DMS79 (cell line): ENCODE results near the gene DCDC2.
"Not testable (repeated sequence)": the region's sequence is repeated elsewhere in the genome, so short reads cannot be mapped to it uniquely, and the experiment has no call there.

Experiments
- DNase-seq: peaks from one replicate; lab custom pipeline; 2025; lab: John Stamatoyannopoulos, UW

The DCDC2 gene

GRCh38 chr6:24378473-24379097 is 20.7 kb upstream of the DCDC2 start:
- DNase-seq, result no peak

GRCh38 chr6:24376871-24377270 is 19.0 kb upstream of the DCDC2 start:
- DNase-seq, result no peak

DNA sequence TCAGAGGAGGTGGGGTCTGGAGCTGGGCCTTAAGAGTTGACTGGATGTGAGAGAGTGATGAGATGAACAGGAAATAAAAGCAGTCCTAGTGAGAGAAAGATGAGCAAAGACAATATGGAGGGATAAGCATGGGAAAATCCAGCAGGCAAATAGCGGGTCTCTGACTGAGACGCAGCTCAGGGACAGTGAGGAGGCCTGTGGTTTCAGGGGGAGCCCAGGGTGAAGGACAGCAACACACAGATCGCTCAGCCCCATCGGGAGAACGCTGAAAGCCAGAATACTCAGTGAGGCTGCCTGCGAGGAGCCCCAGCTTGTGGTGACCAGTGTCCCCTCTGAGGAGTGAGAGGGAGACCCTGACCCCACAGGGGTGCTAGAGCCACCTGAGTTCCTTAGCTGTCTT is 16.8 kb upstream of the DCDC2 start:
- no peak for DNase-seq

GRCh38 chr6:24365103-24365633 is 7.3 kb upstream of the DCDC2 start:
- DNase-seq, result not testable (repeated sequence)

DNA sequence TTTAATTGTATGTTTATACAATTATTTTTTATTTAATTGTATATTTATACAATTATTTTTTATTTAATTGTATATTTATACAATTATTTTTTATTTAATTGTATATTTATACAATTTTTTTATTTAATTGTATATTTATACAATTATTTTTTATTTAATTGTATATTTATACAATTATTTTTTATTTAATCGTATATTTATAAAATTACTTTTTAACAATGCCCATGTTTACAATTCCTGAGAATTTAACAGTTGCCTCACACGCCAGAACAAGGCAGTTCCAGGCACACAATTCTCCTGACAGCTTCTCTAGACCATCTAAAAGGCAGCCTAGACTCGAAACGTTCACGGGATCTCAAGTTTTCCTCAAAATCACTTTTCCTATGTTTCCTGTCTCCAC is 4.5 kb upstream of the DCDC2 start:
- not testable (repeated sequence) for DNase-seq

GRCh38 chr6:24359640-24360454 is 2.0 kb upstream of the DCDC2 start:
- peak; percentile 81 for DNase-seq

GRCh38 chr6:24358219-24358821 is 461 bp upstream of the DCDC2 start:
- no peak for DNase-seq

DNA sequence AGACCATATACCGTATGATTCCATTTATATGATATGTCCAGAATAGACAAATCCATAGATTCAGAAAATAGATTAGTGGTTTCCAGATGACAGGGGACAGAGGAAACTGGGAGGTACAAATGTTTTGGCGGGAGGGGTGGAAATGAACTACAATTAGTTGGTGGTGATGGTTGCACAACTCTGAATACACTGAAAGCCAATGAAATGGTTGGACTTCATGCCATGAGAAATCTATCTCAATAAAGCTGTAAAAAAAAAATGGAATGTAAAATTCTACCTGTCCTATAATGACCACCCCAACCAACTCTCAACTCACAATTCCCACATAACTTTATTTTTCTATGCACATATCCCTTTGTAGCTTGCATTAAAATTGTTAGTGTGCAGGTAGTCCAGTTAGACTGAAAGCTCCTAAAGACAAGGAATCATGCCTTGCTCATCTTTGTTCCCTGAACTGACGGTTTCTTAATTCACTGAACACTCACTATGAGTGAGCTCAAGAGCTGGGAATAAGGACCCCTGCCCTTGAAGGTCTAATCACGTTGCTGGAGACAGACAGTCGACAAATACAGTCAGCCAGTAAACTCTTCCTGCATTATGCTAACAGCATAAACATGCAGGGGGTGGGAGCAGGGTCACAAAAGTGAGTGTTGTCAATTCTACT is 1.4 kb downstream of the DCDC2 start:
- DNase-seq, result no peak

DNA sequence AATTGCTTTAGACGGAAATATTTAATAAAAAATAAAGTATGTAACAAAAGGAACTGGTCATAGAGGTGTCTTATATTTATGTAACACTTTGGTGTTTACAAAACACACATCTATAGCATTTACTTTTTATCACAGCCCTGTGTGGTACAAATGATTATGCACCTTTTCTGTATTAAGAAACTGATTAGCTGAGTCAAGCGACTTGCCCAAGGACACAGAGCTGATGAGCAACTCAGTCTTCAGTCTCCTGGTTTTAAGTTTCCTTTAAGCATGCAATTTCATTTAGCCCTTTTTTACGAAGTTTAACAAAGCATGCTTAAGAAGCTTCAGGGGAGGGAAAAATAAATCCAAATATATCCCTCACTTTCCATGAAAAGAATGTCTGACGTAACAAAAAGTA is 2.5 kb downstream of the DCDC2 start:
- no peak for DNase-seq

GRCh38 chr6:24353861-24354260 is 4.0 kb downstream of the DCDC2 start:
- no peak for DNase-seq

DNA sequence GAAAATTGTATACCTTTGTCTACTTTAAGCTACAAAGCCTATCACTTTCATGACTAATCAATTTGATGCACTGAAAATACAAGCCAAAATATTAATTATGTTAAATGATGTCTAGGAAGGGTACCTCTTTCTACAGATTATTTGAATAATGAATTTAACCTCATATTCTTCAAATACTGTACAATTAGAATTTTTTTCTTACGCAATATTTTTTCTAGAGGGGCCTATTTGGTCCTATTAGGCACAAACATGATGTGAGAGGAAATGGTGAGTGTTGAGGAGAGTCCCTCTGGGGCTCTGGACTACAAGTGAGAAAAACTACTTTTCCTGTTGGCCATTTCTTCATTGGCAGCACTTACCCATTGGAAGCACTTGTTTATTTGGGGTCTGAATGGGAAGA is 5.4 kb downstream of the DCDC2 start:
- DNase-seq, result no peak

GRCh38 chr6:24344976-24345375 is 12.9 kb downstream of the DCDC2 start:
- no peak for DNase-seq

DNA sequence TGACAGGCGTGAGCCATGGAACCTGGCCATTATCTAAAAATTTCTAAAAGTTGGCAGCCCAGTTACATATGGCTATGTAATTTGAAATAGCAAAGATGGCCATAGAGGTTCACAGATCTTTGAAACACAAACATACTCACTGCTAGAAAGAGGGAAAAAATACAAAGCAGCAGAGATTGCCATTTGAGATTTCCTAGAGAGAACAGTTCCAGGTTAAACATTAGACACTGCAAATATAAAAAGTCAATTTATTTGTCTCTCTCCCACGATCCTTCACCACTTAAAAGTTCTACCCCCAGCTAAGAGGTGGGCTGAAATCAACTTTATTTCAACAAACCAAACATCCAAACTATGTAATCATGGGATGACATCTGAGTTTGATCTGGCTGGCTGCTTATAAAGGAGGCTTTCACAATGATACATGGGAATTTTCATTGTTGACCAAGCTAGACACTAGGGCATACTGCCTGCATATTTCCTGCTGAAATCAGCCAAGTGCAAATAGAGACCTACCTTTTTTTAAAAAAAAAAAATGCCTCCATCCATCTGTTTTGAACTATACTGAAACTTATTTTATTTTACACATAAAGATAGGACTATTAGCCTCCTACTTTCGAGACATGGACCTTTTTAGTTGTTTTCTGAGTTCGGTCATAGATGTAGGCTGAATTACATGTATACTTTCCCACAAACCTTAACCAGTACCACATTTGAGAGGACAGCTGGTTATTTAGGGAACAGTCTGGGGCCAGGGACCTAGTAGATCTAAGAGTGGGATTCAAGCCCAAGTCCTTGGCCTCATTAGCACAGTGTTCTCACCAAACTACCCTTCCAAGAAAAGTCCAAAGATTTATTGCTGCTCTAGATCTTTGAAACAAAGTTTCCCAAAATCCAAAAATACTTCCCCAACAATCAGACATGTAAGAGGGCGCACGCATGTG is 16.6 kb downstream of the DCDC2 start:
- DNase-seq, result no peak

GRCh38 chr6:24339932-24340331 is 17.9 kb downstream of the DCDC2 start:
- DNase-seq, result no peak

GRCh38 chr6:24334285-24334684 is 23.6 kb downstream of the DCDC2 start:
- no peak for DNase-seq

GRCh38 chr6:24332317-24332716 is 25.5 kb downstream of the DCDC2 start:
- DNase-seq, result no peak

DNA sequence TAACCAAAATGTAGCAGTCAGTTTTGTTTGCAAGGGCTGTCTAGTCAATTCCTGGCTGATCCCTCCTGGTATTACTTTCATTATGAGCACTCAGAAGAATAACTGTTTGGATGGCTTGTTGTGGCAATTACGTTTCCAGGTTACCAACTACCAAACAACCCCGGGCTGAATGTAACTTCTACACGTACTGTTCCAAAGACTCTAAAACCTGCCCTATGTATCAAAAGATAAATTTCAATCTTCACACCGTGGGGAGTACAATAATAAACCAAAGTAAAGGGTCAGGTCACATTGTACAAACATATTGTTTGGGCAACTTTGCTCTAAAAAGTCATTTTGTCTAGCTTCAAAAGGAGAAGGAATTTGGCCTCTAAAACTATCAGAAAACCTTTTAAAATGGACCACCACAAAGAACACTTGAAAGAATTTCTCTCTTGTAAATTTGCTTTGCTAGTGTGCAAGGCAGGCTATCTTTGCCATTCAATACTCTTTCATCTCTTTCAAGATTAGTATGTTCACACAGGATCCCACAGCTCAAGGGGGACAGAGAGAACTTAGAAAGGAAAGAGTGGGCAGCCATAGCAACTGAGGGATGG is 27.6 kb downstream of the DCDC2 start:
- no peak for DNase-seq

DNA sequence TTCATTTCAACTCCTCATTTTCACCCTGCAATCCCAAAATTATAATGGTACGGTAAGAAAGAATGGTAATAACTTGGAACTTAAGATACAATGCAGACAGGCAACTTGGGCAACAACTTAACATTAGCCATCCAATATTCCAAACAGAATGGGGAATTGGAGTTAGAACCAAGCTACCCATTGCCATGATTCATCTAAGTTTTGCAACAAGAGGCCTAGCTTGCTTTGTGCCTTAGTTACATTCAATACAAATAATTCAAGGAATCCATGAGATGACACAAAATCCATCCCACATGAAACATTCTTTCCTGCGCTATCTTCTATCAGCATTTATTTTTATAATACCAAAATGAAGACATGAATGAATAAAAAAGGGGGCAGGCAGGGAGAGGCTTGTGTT is 28.4 kb downstream of the DCDC2 start:
- DNase-seq, result no peak

DNA sequence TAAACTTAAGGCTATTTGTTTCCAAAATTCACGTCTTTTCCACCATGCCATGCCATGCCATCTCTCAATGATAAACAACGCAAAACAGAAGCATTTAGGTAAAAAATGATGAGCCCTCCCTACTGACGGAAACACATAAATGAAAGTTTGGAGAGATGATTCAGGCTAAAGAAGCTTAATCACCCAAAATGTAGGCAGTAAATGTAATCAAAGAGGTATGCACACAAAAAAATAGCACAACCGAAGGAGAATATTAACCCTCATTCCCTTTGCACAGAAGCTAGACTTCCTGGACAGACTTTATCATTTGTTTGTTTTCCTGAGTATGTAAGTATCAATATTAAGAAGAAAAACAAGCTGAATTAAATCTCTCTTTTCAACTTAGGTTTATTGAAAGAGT is 28.8 kb downstream of the DCDC2 start:
- no peak for DNase-seq

GRCh38 chr6:24327756-24328155 is 30.1 kb downstream of the DCDC2 start:
- DNase-seq, result no peak

- DNase-seq, result no peak
Observed at GRCh38 chr6:24325978-24326377, 31.9 kb downstream of the DCDC2 start.
